HepG2 (cell line): ENCODE measurements around the gene P2RX3. TPM values are rescaled to one million over a fixed set of nuclear protein-coding genes. Genes with fewer than 3 reads are reported as not detected.

Source experiments
- BHLHE40 ChIP-seq: IDR thresholded peaks from 2 replicates; pipeline ENCODE4 v1.6.1; 2011; ENCODE audit warnings: low read length, improper control_type of control experiment
- CBFB ChIP-seq: sonication (generic); formaldehyde crosslinking; IDR thresholded peaks from 2 replicates; pipeline ENCODE4 v1.4.0; 2020; ENCODE audit warnings: missing genetic modification reagents
- PAF1 ChIP-seq: IDR thresholded peaks from 2 replicates; pipeline ENCODE4 v1.6.1; 2016; ENCODE audit warnings: missing genetic modification reagents, missing compliant biosample characterization
- SOX6 ChIP-seq, 2 experiments: fragments of 450-650 bp in 1 of 2; sonication (generic) in 1 of 2; formaldehyde crosslinking in 1 of 2; IDR thresholded peaks; 2 replicates each; pipeline versions ENCODE4 v1.4.0 to v1.6.1; 2017 to 2020; ENCODE audit warnings: antibody characterized with exemption in 1 of 2, mild to moderate bottlenecking in 1 of 2, missing genetic modification reagents in 1 of 2
- ZBTB42 ChIP-seq: sonication (generic); formaldehyde crosslinking; IDR thresholded peaks from 2 replicates; pipeline ENCODE4 v1.5.0; 2020; ENCODE audit warnings: mild to moderate bottlenecking, missing genetic modification reagents
- ZNF430 ChIP-seq: sonication (generic); formaldehyde crosslinking; IDR thresholded peaks from 2 replicates; pipeline ENCODE4 v1.9.0; 2021; ENCODE audit warnings: mild to moderate bottlenecking, missing genetic modification reagents
- ZNF616 ChIP-seq: sonication (generic); formaldehyde crosslinking; IDR thresholded peaks from 2 replicates; pipeline ENCODE4 v1.5.0; 2020; ENCODE audit warnings: low read depth, mild to moderate bottlenecking, missing genetic modification reagents
- ZNF776 ChIP-seq: sonication (generic); formaldehyde crosslinking; IDR thresholded peaks from 2 replicates; pipeline ENCODE4 v1.4.0; 2020; ENCODE audit warnings: mild to moderate bottlenecking, missing genetic modification reagents
- ZNF879 ChIP-seq: sonication (generic); formaldehyde crosslinking; IDR thresholded peaks from 2 replicates; pipeline ENCODE4 v1.8.1; 2023; ENCODE audit warnings: missing genetic modification reagents
- polyA plus RNA-seq, 8 experiments: library from polyadenylated mRNA; depleted of rRNA in 3 of 8; stranded (reverse) in 7 of 8; unstranded in 1 of 8; fragments of >200 nt; fragmentation: Illumina TruSeq in 4 of 8; extraction: Trizol in 4 of 8; gene quantifications; 2 replicates each; pipeline versions ENCODE4 v1.2.1 to v1.2.3, GENCODE V29; 2011 to 2016; ENCODE audit warnings: low read depth in 4 of 8, missing spikeins in 1 of 8, mixed read lengths in 1 of 8; ENCODE audit not compliant: insufficient read depth in 1 of 8
- total RNA-seq, 5 experiments: library from RNA; depleted of rRNA; stranded (reverse); fragments of >200 nt; fragmentation: Illumina TruSeq; extraction: Trizol; gene quantifications; 2 replicates each; pipeline ENCODE4 v1.2.3, GENCODE V29; 2016; ENCODE audit warnings: low read depth in 1 of 5
- TF ChIP-seq, protein P1 (sequence below): IDR thresholded peaks from 2 replicates; pipeline ENCODE4 v1.6.1; 2016; ENCODE audit warnings: missing genetic modification reagents, missing compliant biosample characterization
- TF ChIP-seq, protein P2 (sequence below): sonication (generic); formaldehyde crosslinking; IDR thresholded peaks from 2 replicates; pipeline ENCODE4 v1.5.0; 2020; ENCODE audit warnings: mild to moderate bottlenecking, missing genetic modification reagents, borderline replicate concordance
- TF ChIP-seq, protein P3 (sequence below): conservative IDR thresholded peaks from 2 replicates; pipeline ENCODE4 v1.6.1; 2018; ENCODE audit warnings: missing genetic modification reagents
- TF ChIP-seq, protein P4 (sequence below): sonication (generic); formaldehyde crosslinking; IDR thresholded peaks from 2 replicates; pipeline ENCODE4 v1.4.0; 2020; ENCODE audit warnings: missing genetic modification reagents
- TF ChIP-seq, protein P5 (sequence below): sonication (generic); formaldehyde crosslinking; IDR thresholded peaks from 2 replicates; pipeline ENCODE4 v1.8.1; 2022; ENCODE audit warnings: mild to moderate bottlenecking, missing genetic modification reagents

The P2RX3 gene
- total and polyA plus RNA-seq, 2 of the 13 experiments (the other 11 are each of a cell fraction or from before 2014, with no cell fraction given), result 0.08 TPM; not detected in 1

DNA sequence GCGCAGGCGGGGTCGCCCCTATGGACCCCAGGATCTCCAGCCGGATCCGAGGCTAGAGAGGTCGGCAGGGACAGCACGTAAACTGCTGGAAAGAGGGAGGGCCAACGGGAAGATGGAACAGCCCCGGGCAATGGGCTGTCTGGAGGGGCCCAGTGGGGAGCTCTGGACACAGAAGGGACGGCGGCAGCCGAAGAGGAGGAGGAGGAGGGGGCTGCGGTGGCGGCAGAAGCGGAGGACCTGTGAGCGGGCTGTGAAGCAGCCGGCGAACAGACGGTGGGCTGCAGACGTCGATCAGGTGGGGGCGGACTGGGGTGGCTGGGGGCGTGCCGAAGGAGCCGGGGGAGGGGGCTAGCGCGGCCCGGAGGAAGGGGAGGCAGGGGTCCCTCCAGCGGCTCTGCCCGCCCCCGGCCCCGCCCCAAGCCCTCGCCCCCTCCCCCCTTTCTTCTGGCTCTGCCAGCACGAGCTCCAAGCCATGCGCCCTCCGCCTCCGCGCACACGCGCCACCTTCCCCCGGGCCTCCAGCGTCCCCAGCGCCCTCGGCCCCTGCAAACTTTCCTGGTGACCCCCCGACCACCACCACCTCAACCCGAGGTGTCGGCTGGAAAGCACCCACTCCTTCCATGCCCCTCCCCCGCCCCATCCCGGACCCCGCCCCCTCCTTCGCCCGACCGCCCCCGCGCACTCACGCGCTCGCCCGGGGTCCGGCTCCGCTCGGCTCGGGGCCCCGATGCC lies 13.8 kb upstream of the P2RX3 start (continued):
- TF ChIP-seq ZNF430 (CRISPR knock-in tag), result no peak
- TF ChIP-seq, protein P1, sequence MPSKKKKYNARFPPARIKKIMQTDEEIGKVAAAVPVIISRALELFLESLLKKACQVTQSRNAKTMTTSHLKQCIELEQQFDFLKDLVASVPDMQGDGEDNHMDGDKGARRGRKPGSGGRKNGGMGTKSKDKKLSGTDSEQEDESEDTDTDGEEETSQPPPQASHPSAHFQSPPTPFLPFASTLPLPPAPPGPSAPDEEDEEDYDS (CRISPR knock-in tag), result no peak
- TF ChIP-seq ZNF879 (CRISPR knock-in tag), result no peak
- no peak for TF ChIP-seq ZBTB42 (CRISPR knock-in tag)
- no peak for TF ChIP-seq ZNF616 (CRISPR knock-in tag)
- TF ChIP-seq SOX6 (IDR thresholded peaks at IDR 0.05), result no peak
- no peak for TF ChIP-seq SOX6 (CRISPR knock-in tag; IDR thresholded peaks at IDR 0.05)
- TF ChIP-seq, protein P2, sequence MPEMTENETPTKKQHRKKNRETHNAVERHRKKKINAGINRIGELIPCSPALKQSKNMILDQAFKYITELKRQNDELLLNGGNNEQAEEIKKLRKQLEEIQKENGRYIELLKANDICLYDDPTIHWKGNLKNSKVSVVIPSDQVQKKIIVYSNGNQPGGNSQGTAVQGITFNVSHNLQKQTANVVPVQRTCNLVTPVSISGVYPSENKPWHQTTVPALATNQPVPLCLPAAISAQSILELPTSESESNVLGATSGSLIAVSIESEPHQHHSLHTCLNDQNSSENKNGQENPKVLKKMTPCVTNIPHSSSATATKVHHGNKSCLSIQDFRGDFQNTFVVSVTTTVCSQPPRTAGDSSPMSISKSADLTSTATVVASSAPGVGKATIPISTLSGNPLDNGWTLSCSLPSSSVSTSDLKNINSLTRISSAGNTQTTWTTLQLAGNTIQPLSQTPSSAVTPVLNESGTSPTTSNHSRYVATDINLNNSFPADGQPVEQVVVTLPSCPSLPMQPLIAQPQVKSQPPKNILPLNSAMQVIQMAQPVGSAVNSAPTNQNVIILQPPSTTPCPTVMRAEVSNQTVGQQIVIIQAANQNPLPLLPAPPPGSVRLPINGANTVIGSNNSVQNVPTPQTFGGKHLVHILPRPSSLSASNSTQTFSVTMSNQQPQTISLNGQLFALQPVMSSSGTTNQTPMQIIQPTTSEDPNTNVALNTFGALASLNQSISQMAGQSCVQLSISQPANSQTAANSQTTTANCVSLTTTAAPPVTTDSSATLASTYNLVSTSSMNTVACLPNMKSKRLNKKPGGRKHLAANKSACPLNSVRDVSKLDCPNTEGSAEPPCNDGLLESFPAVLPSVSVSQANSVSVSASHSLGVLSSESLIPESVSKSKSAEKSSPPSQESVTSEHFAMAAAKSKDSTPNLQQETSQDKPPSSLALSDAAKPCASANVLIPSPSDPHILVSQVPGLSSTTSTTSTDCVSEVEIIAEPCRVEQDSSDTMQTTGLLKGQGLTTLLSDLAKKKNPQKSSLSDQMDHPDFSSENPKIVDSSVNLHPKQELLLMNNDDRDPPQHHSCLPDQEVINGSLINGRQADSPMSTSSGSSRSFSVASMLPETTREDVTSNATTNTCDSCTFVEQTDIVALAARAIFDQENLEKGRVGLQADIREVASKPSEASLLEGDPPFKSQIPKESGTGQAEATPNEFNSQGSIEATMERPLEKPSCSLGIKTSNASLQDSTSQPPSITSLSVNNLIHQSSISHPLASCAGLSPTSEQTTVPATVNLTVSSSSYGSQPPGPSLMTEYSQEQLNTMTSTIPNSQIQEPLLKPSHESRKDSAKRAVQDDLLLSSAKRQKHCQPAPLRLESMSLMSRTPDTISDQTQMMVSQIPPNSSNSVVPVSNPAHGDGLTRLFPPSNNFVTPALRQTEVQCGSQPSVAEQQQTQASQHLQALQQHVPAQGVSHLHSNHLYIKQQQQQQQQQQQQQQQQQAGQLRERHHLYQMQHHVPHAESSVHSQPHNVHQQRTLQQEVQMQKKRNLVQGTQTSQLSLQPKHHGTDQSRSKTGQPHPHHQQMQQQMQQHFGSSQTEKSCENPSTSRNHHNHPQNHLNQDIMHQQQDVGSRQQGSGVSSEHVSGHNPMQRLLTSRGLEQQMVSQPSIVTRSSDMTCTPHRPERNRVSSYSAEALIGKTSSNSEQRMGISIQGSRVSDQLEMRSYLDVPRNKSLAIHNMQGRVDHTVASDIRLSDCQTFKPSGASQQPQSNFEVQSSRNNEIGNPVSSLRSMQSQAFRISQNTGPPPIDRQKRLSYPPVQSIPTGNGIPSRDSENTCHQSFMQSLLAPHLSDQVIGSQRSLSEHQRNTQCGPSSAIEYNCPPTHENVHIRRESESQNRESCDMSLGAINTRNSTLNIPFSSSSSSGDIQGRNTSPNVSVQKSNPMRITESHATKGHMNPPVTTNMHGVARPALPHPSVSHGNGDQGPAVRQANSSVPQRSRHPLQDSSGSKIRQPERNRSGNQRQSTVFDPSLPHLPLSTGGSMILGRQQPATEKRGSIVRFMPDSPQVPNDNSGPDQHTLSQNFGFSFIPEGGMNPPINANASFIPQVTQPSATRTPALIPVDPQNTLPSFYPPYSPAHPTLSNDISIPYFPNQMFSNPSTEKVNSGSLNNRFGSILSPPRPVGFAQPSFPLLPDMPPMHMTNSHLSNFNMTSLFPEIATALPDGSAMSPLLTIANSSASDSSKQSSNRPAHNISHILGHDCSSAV (CRISPR knock-in tag), result no peak
- TF ChIP-seq CBFB (CRISPR knock-in tag), result no peak
- TF ChIP-seq, protein P3, sequence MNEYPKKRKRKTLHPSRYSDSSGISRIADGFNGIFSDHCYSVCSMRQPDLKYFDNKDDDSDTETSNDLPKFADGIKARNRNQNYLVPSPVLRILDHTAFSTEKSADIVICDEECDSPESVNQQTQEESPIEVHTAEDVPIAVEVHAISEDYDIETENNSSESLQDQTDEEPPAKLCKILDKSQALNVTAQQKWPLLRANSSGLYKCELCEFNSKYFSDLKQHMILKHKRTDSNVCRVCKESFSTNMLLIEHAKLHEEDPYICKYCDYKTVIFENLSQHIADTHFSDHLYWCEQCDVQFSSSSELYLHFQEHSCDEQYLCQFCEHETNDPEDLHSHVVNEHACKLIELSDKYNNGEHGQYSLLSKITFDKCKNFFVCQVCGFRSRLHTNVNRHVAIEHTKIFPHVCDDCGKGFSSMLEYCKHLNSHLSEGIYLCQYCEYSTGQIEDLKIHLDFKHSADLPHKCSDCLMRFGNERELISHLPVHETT (CRISPR knock-in tag), result no peak
- TF ChIP-seq BHLHE40, result no peak
- no peak for TF ChIP-seq ZNF776 (CRISPR knock-in tag)
- TF ChIP-seq PAF1 (CRISPR knock-in tag), result no peak
- TF ChIP-seq, protein P4, sequence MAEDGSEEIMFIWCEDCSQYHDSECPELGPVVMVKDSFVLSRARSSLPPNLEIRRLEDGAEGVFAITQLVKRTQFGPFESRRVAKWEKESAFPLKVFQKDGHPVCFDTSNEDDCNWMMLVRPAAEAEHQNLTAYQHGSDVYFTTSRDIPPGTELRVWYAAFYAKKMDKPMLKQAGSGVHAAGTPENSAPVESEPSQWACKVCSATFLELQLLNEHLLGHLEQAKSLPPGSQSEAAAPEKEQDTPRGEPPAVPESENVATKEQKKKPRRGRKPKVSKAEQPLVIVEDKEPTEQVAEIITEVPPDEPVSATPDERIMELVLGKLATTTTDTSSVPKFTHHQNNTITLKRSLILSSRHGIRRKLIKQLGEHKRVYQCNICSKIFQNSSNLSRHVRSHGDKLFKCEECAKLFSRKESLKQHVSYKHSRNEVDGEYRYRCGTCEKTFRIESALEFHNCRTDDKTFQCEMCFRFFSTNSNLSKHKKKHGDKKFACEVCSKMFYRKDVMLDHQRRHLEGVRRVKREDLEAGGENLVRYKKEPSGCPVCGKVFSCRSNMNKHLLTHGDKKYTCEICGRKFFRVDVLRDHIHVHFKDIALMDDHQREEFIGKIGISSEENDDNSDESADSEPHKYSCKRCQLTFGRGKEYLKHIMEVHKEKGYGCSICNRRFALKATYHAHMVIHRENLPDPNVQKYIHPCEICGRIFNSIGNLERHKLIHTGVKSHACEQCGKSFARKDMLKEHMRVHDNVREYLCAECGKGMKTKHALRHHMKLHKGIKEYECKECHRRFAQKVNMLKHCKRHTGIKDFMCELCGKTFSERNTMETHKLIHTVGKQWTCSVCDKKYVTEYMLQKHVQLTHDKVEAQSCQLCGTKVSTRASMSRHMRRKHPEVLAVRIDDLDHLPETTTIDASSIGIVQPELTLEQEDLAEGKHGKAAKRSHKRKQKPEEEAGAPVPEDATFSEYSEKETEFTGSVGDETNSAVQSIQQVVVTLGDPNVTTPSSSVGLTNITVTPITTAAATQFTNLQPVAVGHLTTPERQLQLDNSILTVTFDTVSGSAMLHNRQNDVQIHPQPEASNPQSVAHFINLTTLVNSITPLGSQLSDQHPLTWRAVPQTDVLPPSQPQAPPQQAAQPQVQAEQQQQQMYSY (CRISPR knock-in tag), result no peak
- TF ChIP-seq, protein P5, sequence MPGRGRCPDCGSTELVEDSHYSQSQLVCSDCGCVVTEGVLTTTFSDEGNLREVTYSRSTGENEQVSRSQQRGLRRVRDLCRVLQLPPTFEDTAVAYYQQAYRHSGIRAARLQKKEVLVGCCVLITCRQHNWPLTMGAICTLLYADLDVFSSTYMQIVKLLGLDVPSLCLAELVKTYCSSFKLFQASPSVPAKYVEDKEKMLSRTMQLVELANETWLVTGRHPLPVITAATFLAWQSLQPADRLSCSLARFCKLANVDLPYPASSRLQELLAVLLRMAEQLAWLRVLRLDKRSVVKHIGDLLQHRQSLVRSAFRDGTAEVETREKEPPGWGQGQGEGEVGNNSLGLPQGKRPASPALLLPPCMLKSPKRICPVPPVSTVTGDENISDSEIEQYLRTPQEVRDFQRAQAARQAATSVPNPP, result no peak
